22Rv1 (cell line): ENCODE data around the gene PIGX.

Experiments used
- H3K27ac ChIP-seq: fragments of 450-650 bp; 2 replicates; pipeline ENCODE4 v1.5.1; 2017
- ZFX ChIP-seq: fragments of 450-650 bp; IDR thresholded peaks from 2 replicates; pipeline ENCODE4 v1.6.1; 2017; ENCODE audit warnings: antibody characterized with exemption, borderline replicate concordance
- TF ChIP-seq, protein P1 (sequence below): fragments of 450-650 bp; IDR thresholded peaks from 2 replicates; pipeline ENCODE4 v1.5.1; 2017; ENCODE audit warnings: mild to moderate bottlenecking

Gene PIGX

DNA sequence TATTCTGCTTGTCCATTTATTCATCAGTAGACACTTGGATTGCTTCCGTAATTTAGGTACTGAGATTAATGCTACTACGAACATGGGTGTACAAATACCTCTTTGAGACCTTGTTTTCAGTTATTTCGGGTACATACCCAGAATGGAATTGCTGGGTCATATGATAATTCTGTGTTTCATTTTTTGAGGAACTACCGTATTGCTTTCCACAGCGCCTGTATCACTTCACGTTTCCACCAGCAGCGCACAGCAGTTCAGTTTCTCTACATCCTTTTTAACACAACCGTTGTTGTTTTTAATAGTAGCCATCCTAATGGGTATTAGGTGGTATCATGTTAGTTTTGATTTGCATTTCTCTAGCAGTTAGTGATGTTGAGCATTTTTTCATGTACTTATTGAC, 36.9 kb downstream of the PIGX start:
- TF ChIP-seq, protein P1, sequence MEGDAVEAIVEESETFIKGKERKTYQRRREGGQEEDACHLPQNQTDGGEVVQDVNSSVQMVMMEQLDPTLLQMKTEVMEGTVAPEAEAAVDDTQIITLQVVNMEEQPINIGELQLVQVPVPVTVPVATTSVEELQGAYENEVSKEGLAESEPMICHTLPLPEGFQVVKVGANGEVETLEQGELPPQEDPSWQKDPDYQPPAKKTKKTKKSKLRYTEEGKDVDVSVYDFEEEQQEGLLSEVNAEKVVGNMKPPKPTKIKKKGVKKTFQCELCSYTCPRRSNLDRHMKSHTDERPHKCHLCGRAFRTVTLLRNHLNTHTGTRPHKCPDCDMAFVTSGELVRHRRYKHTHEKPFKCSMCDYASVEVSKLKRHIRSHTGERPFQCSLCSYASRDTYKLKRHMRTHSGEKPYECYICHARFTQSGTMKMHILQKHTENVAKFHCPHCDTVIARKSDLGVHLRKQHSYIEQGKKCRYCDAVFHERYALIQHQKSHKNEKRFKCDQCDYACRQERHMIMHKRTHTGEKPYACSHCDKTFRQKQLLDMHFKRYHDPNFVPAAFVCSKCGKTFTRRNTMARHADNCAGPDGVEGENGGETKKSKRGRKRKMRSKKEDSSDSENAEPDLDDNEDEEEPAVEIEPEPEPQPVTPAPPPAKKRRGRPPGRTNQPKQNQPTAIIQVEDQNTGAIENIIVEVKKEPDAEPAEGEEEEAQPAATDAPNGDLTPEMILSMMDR: no peak
- TF ChIP-seq ZFX: no peak
- H3K27ac ChIP-seq: no peak overlapping the region

DNA sequence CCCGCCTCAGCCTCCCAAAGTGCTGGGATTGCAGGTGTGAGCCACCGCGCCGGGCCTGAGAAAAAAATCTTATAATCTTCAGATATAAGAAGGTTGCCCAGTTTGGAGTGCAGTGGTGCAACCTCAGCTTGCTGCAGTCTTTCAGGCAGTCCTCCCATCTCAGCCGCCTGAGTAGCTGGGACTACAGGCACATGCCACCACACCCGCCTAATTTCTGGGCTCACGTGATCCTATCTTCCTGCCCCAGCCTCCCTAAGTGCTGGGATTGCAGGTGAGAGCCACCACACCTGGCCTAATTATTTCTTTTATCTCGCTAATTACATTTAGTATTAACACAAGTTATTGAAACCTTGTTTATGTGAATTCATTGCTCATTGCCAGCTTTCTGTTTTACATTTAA, 41.0 kb downstream of the PIGX start:
- H3K27ac ChIP-seq: no peak overlapping the region
- TF ChIP-seq, protein P1: no peak
- TF ChIP-seq ZFX: no peak

DNA sequence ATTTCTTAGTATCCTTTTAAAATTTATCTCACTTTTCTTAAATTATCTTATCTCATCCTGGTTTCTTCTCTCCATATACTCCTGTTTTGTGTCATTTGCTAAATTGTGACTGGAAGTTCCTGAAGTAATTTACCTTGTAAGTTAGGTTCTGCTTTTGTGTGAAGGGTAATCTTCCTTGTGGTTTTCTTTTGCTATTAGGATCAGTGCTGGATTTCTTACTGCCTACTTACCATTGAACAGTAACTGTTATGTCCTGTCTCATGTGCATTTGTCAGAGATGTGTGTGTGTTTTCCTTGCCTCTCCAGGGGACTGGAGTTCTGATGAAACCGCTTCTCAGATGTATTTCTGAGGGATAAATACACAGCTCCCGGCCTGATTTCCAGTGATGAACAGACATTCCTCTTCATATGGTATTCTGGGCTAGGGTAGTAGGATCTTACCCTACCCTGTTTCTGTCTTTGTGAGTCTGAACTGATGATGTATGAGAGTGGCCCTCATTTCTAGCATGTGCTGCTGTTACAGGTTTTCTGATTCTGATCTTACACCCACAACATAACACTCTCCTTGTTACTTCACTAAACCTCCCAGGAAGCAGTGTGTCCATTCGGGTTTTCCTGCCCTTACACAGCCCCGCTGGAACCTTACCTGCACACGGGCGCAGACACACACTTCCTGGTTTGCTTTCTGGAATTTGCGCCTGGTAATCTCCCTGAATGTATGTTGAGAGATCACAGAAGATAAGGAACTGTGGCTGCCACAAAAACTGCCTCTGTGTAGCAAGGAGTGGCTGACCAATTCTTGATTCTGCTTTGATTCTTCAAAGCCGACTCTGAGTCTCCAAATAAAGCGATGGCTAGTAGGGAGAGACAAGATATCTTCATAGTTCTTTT, 42.2 kb downstream of the PIGX start:
- TF ChIP-seq, protein P1: no peak
- no peak for TF ChIP-seq ZFX
- H3K27ac ChIP-seq: no peak overlapping the region

DNA sequence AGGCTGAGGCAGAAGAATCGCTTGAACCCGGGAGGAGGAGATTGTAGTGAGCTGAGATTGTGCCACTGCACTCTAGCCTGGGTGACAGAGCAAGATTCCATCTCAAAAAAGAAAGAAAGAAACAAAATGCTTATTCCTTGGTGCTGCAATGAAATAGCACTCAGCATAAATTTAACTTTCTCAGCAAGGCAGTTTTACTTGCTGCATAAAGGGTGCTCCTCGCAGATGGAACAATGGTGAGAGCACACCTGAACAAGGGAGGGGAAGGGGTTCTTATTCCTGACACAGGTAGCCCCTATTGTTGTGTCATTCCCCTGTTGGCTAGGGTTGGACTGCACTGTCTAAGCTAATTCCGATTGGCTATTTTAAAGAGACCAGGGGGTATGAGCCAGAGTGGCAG, 44.6 kb downstream of the PIGX start:
- TF ChIP-seq ZFX: no peak
- TF ChIP-seq, protein P1: no peak
- H3K27ac ChIP-seq: no peak overlapping the region

DNA sequence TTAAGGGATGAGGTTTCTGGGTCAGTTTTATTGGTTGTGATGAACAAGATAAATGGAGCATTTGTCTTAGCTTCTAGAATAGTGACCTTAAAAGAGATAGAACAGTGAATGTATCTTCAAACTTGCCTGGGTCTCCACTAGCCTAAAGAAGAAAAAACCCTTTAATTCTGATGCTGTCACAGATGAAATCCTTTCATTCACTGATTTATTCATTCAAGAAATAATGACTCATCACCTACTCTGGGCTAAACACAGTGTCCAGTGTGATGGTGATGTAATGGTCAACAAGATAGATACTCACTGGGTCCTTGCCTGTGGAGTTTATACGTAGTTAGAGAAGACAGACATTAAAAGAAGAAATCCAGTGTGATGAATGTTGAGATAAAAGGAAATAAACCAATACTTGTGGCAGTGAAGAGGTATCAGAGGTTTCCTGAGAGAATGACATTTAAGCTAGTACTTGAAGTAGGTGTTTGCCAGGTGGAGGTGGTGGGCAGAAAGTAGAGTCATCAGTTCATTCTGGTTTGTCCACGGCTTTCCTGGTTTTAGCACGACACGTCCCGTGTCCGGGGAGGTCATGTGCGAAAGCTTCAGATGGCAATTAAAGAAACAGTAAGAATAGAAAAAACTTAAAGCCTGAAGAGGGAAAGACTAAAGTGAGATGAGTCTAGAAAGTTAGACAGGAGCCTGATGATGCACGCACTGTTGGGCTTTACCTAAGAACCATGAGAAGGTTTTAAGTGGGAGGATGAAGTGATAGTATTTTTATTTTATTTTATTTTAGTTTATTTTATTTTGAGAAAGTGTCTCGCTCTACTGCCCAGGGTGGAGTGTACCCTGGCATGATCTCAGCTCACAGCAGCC, 45.9 kb downstream of the PIGX start:
- no peak overlapping the region for H3K27ac ChIP-seq
- TF ChIP-seq, protein P1: no peak
- TF ChIP-seq ZFX: no peak

DNA sequence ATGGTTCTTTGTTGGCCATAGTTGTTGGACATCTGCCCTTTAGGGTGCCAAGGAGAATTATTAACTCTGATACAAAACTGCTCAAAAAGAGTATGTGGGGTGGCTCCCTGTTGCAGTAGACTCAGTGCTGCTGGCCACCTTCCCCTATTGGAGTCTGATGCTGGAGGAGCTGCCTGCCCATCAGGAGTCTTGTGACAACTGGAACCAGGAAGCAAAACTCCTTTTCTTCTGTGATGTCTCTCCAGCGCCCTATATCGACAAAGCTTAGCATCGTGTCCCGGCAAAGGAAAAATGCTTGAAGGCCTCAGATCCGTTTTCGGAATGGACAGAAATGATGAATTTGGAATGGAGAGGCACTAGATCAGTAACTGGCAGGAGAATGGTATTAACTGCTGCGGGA, 51.0 kb downstream of the PIGX start:
- H3K27ac ChIP-seq: no peak overlapping the region
- no peak for TF ChIP-seq ZFX
- TF ChIP-seq, protein P1: no peak
